ENCODE results near the gene MLEC. TPM values are rescaled to one million over a fixed set of nuclear protein-coding genes. Genes with fewer than 3 reads are reported as not detected.

The MLEC gene
- polyA plus RNA-seq, 1 experiment = 34.3 TPM

DNA sequence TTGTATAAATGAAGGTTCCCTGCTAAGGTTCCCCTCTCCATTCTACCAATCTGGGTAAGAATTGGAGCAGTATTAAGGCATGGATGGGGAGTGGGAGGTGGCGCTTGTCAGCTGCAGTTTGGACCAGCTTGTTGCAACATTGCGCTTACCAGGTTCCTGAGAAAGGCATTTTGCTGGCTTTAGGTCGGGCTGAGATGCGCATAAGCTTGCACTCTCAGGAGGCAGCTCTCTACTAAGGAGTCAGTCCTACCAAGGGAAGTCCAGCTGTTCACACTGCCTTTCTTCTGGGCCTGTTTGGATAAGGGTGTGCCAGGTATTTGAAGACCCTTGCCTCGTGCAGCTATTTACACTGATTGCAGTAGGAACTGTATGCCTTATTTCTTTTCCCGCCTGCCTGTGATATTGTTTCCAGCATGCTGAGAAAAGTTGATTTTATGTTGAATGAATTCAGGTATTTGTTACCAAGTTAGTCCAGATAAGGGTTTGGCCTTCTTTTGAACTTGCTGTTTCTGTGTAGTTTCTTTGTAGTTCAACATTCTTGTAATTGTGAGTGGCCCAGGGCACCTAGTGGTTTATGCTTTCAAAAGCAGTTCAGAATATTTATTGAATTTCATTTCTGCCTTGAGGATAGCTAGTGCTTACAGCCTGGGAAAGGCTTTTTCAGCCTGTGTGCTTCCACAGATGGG lies 2.6 kb downstream of the MLEC start:
- no peaks in the 10 kb centered on the region for H3K27me3 ChIP-seq (ENCODE audit: control insufficient read depth, insufficient read depth, low read length)
- no peak for DNase-seq (ENCODE audit: low read depth)
- no peaks in the 10 kb centered on the region; the same call in none of the 2 replicates for H3K36me3 ChIP-seq (ENCODE audit: control insufficient read depth, insufficient read depth, low read length)
- ChIA-PET POLR2A (no interaction called here), CTCF (interaction anchor here (0.6 to 2.5 kb wide), 3 partner anchors 22 to 43 kb away, joined by 5 to 8 read pairs (median 5); partner anchors contain the start of gene UNC119B)
- H3K4me3 ChIP-seq (ENCODE audit: low read depth, low read length) = no peak overlapping the region
- TF ChIP-seq, protein P1, sequence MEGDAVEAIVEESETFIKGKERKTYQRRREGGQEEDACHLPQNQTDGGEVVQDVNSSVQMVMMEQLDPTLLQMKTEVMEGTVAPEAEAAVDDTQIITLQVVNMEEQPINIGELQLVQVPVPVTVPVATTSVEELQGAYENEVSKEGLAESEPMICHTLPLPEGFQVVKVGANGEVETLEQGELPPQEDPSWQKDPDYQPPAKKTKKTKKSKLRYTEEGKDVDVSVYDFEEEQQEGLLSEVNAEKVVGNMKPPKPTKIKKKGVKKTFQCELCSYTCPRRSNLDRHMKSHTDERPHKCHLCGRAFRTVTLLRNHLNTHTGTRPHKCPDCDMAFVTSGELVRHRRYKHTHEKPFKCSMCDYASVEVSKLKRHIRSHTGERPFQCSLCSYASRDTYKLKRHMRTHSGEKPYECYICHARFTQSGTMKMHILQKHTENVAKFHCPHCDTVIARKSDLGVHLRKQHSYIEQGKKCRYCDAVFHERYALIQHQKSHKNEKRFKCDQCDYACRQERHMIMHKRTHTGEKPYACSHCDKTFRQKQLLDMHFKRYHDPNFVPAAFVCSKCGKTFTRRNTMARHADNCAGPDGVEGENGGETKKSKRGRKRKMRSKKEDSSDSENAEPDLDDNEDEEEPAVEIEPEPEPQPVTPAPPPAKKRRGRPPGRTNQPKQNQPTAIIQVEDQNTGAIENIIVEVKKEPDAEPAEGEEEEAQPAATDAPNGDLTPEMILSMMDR (IDR thresholded peaks at IDR 0.05; ENCODE audit: insufficient read depth, low read depth, low read length) = no peak

DNA sequence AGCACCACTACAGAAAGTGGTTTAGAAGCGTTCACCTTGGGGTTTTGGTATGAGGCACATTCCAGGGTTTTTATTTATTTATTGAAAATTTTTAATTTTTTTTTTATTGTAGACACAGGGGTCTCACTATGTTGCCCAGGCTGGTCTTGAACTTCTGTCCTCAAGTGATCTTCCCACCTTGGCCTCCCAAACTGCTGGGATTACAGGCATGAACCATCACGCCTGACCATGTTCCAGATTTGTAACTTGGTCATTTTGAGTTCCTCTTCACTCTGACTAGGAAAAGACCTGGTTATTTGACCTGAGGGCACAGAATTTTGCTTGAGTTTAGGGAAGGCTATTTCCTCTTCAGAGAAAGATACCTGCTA lies 3.1 kb downstream of the MLEC start:
- ChIA-PET POLR2A (no interaction called here), CTCF (interaction anchor here (0.6 kb wide), 1 partner anchor 40 kb away, joined by 5 read pairs; no protein-coding TSS in a partner anchor)
- H3K36me3 ChIP-seq (ENCODE audit: control insufficient read depth, insufficient read depth, low read length) = peaks cover 3% of the 10 kb centered on the region
- H3K4me3 ChIP-seq (ENCODE audit: low read depth, low read length) = no peak overlapping the region
- no peaks in the 10 kb centered on the region for H3K27me3 ChIP-seq (ENCODE audit: control insufficient read depth, insufficient read depth, low read length)
- TF ChIP-seq, protein P1 (IDR thresholded peaks at IDR 0.05; ENCODE audit: insufficient read depth, low read depth, low read length) = no peak
- no peak for DNase-seq (ENCODE audit: low read depth)

DNA sequence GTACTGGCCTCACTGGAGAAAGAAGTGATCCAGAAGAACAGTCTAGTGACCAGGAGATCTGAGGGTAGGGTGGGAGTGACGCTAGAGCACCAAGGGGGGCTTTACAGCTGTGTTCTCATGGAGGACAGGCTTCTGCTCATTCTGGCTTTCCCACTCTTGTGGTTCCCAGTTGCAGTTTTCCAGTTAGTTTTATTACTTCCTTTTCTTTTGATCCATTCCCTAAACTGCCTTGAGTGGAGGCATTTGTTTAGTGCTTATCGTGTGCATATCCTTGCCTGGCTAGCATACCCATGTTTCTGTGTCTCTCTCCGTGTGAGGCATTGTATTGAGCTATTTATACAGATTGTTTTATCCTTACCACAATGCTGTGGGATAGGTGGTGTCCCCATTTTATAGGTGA lies 4.0 kb downstream of the MLEC start:
- TF ChIP-seq, protein P1 (IDR thresholded peaks at IDR 0.05; ENCODE audit: insufficient read depth, low read depth, low read length) = no peak
- Histone ChIP-seq H3K4me3 (ENCODE audit: low read depth, low read length) (no peak overlapping the region), H3K27me3 (ENCODE audit: control insufficient read depth, insufficient read depth, low read length) (no peaks in the 10 kb centered on the region), H3K36me3 (ENCODE audit: control insufficient read depth, insufficient read depth, low read length) (peaks cover 6% of the 10 kb centered on the region)
- ChIA-PET CTCF (interaction anchor here (1.3 kb wide), 1 partner anchor 42 kb away, joined by 3 read pairs; no protein-coding TSS in a partner anchor), POLR2A (no interaction called here)
- DNase-seq (ENCODE audit: low read depth) = no peak

DNA sequence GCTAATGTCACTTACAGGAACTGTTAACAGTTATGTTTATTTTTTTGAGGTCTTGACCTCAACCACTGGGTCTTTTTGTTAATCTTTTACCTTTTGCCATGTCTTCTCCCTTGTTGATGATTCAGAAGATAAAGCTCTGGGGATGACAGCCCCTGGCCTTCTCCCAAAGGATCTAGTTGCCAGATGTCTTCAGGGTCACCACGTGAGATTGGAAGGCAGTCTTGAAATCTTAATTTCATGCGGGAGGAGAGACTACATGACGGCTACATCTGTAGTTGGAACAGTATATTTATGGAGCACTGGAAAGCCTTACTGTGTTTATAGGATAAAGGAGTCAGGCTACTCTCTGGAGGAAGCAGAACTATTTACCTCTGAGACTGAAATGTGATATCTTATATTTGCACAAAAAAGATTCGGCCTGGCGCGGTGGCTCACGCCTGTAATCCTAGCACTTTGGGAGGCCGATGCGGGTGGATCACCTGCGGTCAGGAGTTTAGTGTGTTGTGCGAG lies 5.6 kb downstream of the MLEC start:
- ChIA-PET POLR2A (no interaction called here), CTCF (no interaction called here)
- Histone ChIP-seq H3K36me3 (ENCODE audit: control insufficient read depth, insufficient read depth, low read length) (peaks cover 11% of the 10 kb centered on the region), H3K4me3 (ENCODE audit: low read depth, low read length) (no peak overlapping the region), H3K27me3 (ENCODE audit: control insufficient read depth, insufficient read depth, low read length) (no peaks in the 10 kb centered on the region)
- no peak for DNase-seq (ENCODE audit: low read depth)
- TF ChIP-seq, protein P1 (IDR thresholded peaks at IDR 0.05; ENCODE audit: insufficient read depth, low read depth, low read length) = no peak

DNA sequence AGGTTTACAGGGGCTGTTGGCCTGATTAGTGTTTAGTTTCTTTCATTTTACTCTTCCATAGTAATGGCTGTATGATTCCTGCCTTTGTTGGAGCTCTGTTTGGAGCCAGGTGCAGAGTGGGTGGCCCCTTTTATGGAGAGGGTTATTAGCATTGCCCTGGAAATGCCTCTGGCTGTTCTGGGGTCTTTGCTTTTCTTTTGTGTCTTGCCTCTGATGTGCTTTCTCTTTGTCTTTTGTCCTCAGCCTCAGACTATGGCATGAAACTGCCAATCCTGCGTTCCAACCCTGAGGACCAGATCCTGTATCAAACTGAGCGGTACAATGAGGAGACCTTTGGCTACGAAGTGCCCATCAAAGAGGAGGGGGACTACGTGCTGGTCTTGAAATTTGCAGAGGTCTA lies 6.9 kb downstream of the MLEC start:
- peaks cover 15% of the 10 kb centered on the region for H3K36me3 ChIP-seq (ENCODE audit: control insufficient read depth, insufficient read depth, low read length)
- H3K27me3 ChIP-seq (ENCODE audit: control insufficient read depth, insufficient read depth, low read length) = no peaks in the 10 kb centered on the region
- TF ChIP-seq, protein P1 (IDR thresholded peaks at IDR 0.05; ENCODE audit: insufficient read depth, low read depth, low read length) = no peak
- no peak for DNase-seq (ENCODE audit: low read depth)
- no peak overlapping the region for H3K4me3 ChIP-seq (ENCODE audit: low read depth, low read length)
- ChIA-PET CTCF (interaction anchor here (1.5 kb wide), 1 partner anchor 45 kb away, joined by 4 read pairs; no protein-coding TSS in a partner anchor), POLR2A (no interaction called here)
